ENCODE measurements around the gene XAGE1A. TPM values are rescaled to one million over a fixed set of nuclear protein-coding genes. Genes with fewer than 3 reads are reported as not detected.
"Not testable (repeated sequence)": the region's sequence is repeated elsewhere in the genome, so short reads cannot be mapped to it uniquely, and the experiment has no call there.

The XAGE1A gene
- total and polyA plus RNA-seq, 7 donors: not detected

DNA sequence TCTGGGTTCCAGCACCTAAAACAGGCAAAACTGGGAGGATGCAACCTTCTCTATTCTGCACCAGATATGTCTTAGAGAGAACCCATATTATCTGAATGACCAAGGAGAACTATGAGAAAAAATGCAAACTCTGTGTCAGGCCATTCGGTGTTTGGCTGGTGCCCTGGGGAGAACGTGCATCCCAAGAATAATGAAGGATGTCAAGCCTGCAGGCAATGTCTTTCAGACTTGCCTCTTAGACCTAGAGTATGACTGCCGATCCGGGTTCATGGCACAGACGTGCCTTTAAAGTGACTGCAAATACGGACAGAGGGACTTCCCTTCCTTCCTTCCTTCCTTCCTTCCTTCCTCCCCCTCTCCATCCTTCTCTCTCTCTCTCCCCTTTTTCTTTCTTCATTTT is 14.3 kb downstream of the XAGE1A start:
- Histone ChIP-seq H3K27ac (no peak overlapping the region), H3K36me3 (no peaks in the 10 kb centered on the region), H3K4me1 (no peaks in the 10 kb centered on the region), H3K27me3 (no peaks in the 10 kb centered on the region), H3K9me3 (no peaks in the 10 kb centered on the region), H3K4me3 (no peak overlapping the region)
- 80 to 89% methylated on average over 6 of the region's 6 CpGs for WGBS, 2 donors
- no peak for DNase-seq
- TF ChIP-seq CTCF (IDR thresholded peaks at IDR 0.05) (no peak), POLR2A (IDR thresholded peaks at IDR 0.05) (no peak), POLR2AphosphoS5 (IDR thresholded peaks at IDR 0.05) (no peak), EP300 (IDR thresholded peaks at IDR 0.05) (no peak)
- intact Hi-C loops (cut with DNase I): no loop called here

DNA sequence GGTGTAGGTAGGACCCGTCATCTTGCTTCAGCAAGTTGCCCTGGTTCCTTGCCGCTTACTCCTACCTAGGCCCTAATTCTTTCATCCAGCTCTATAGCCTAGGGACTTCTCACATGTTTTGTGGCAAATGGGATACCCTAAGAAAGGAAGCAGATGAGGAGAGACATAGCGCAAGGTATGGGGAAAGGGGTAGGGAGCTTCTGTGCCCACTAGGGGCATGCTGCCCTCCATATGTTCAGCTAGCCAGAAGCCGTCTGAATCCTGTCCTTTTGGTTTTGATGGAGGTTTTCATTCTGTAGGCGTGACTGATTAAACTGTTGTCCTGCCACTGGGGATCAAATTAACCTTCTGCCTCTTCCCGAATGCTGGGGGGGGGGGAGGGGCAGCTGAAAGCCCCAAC is 15.5 kb downstream of the XAGE1A start:
- DNase-seq; H3K36me3 ChIP-seq; H3K4me1 ChIP-seq; intact Hi-C loops (cut with DNase I); H3K27ac ChIP-seq; H3K9me3 ChIP-seq; H3K4me3 ChIP-seq; H3K27me3 ChIP-seq: not testable (repeated sequence)
- WGBS, 2 donors: no CpG with 5 or more reads among the region's 6 CpGs

- H3K4me1 ChIP-seq; H3K4me3 ChIP-seq; DNase-seq; H3K36me3 ChIP-seq; H3K27ac ChIP-seq; H3K27me3 ChIP-seq; H3K9me3 ChIP-seq; intact Hi-C loops (cut with DNase I): not testable (repeated sequence)
- WGBS, 2 donors: no CpG with 5 or more reads among the region's 27 CpGs
Measured at GRCh38 chrX:52516110-52516986, 20.7 kb downstream of the XAGE1A start.

GRCh38 chrX:52516987-52517325 is 21.3 kb downstream of the XAGE1A start, which contains the start of gene XAGE1B:
Gene XAGE1B, minus strand, starts transcription at chrX:52517063. Its CDS starts 1,536 bp downstream, at chrX:52515527.
- H3K27ac ChIP-seq; DNase-seq; H3K27me3 ChIP-seq; H3K36me3 ChIP-seq; intact Hi-C loops (cut with DNase I); H3K4me1 ChIP-seq; H3K9me3 ChIP-seq; H3K4me3 ChIP-seq: not testable (repeated sequence)
- WGBS, 2 donors: no CpG with 5 or more reads among the region's 18 CpGs

DNA sequence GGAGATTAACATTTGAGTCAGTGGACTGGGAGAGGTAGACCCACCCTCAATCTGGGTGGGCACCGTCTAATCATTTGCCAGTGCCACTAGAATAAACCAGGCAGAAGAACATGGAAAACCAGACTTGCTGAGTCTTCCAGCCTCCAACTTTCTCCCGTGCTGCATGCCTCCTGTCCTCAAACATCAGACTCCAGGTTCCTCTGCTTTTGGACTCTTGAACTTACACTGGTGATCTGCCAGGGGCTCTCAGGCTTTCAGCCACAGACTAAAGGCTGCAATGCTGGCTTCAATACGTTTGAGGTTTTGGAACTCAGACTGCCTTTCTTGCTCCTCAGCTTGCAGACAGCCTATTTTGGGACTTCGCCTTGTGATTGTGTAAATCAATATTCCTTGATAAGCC is 45.4 kb downstream of the XAGE1A start:
- H3K27ac ChIP-seq; H3K9me3 ChIP-seq; intact Hi-C loops (cut with DNase I); H3K27me3 ChIP-seq; H3K4me1 ChIP-seq; DNase-seq; H3K4me3 ChIP-seq; H3K36me3 ChIP-seq: not testable (repeated sequence)
- 35 to 70% methylated on average over 4 of the region's 4 CpGs for WGBS, 2 donors

GRCh38 chrX:52542311-52542710 is 46.7 kb downstream of the XAGE1A start:
- Histone ChIP-seq H3K27ac (no peak overlapping the region), H3K9me3 (no peaks in the 10 kb centered on the region), H3K27me3 (no peaks in the 10 kb centered on the region), H3K4me3 (no peak overlapping the region), H3K4me1 (no peaks in the 10 kb centered on the region), H3K36me3 (no peaks in the 10 kb centered on the region)
- DNase-seq: no peak
- 75% methylated on average over 6 of the region's 6 CpGs for WGBS, 2 donors
- intact Hi-C loops (cut with DNase I): no loop called here
- TF ChIP-seq EP300 (IDR thresholded peaks at IDR 0.05) (no peak), POLR2A (IDR thresholded peaks at IDR 0.05) (no peak), POLR2AphosphoS5 (IDR thresholded peaks at IDR 0.05) (no peak), CTCF (IDR thresholded peaks at IDR 0.05) (no peak)
